Measurements from ENCODE around the gene KRTAP11-1.

Gene KRTAP11-1, protein sequence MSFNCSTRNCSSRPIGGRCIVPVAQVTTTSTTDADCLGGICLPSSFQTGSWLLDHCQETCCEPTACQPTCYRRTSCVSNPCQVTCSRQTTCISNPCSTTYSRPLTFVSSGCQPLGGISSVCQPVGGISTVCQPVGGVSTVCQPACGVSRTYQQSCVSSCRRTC

DNA sequence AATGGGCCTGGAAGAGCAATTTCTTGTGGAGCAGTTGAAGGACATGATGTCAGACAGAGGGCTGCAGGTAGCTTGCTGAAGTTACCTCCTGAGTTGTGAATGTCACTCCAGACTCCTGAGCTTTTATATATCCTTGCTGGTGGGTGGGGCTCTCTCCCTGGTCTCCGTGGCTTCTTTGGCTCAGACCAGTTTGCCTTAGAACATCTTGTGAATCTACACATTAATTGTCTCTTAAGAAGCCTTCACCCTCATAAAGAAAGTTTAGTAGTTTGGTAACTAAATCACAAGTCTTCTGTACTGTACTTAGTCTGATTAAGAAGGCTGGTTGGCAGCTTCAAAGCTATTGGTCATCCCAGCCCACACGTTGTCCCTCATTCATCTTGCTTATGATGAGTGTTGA, at the start of gene KRTAP11-1:
KRTAP11-1 (minus strand) TSS at position 101 of the 400 bp plus-strand sequence; CDS start at position 45, 56 bp downstream.
- no peak for DNase-seq

DNA sequence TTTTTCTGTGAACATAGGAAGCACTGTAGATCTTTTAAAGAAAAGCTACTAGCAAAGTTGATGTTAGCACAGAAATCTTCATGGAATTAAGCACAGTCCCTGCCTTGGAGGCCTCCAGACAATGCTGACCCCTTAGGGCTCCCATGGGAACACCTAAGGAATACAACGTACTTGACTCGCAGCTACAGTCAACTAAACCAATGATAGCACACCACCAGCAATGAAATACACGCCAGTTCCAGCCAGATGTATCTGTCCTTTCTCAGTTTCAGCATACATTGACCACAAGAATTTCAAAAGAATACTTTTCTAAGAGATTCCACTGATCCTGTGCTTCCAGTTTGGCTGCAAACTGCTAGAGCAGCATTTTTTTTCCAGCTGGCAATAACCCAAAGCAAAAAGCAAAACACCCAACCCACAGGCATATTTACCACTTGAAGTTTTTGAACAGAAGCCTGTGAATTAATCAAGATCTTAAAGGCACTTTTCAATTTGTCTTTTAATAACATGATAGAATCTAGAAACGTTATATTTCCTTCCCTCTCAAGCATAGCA, 42.8 kb upstream of the KRTAP11-1 start:
- DNase-seq: no peak

DNA sequence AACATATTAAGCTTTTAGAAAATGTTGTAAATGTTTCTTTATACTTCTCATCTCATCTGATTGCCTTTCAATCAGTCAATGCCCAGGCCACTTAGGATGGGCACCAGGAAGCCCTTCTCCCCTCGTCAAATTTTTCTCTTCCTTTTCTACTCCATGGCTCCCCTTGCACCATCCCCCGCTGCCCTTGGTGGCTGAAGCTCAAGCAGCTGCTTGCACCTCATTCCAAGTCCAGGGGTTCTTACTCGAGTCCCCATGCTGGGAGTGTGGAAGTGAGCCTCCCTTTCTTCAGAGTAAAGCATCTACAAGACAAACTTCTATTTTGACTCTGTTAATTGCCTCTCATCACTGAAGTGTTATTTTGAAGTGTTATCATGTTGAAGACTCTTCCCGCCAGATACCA, 39.7 kb upstream of the KRTAP11-1 start:
- no peak for DNase-seq

DNA sequence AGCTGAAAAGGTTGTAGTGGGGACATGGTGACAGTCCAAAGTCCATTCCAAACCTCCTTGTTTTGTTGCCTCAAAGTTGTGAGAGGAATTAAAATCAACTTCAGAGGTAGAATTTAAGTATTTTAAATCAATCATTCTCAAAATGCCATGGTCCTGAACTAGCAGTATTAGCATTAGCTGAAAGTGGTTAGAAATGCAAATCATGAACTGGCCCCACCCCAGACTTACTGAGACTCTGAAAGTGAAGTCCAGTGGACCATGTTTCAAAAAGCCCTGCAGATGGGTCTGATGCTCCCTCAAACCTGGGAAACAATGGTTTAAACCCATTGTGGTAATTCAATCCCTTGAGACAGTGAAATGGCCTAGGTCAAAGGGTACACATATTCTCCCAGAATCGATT, 36.2 kb upstream of the KRTAP11-1 start:
- no peak for DNase-seq

DNA sequence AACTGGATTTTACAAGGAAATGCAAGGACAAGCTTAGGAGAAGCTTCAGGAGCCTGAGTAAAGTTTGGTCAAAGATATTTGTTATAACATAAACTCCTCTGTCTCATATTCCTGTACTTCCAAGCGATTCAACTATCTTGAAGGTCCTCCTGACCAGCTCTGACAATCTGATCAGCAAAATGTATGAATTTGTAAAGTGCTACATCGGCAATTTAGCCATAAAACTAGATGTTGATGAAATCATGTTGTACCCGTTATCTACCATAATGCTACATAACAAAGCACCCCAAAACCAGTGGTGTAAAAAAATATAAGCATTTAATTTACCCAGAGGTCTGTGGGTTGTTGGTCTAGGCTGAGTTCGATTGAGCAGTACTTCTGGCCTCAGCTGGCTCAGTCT, 19.5 kb upstream of the KRTAP11-1 start:
- no peak for DNase-seq

DNA sequence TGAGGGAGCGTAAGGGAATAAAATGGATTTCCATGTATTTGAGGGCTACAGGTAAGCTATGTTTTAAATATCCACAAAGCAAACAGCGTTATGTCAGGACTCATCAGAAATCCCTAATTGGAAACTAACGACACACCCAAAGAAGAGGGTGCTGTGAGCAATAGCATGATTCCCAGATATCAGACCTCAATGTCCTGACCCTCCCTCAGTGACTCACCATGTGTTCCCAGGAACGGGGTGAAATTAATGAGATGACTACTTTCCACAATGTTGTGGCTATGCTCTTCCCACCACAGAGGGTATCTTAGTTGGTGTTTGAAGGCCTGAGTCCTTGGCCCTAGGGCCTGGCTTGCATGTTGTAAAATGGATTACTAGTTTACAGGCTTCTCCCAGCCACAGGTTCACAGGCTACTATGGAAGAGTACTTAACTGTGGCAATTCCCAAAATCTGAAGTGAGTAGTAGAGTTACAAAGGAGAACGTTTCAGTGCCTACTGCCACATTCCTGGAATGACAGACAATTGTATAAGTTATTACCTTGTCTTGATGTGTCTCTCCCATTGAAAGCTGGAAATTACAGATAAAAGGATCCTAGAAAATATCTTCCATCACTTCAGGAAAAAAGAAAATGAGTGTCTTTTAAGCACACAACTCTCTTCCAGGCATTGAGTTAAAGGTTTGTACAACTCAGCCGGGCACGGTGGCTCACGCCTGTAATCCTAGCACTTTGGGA, 1.7 kb upstream of the KRTAP11-1 start:
- no peak for DNase-seq

DNA sequence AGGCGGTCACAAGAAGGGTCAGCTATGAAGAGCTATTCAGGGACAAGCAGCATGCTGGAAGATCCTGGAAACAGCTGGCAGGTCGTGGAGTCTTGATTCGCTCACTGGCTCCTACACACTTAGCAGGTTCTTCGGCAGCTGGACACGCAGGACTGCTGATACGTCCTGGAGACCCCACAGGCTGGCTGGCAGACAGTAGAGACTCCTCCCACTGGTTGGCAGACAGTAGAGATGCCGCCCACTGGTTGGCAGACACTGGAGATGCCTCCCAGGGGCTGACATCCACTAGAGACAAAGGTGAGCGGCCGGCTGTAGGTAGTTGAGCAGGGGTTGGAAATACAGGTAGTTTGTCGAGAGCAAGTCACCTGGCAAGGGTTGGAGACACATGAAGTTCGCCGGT, 466 bp downstream of the KRTAP11-1 start:
- no peak for DNase-seq

DNA sequence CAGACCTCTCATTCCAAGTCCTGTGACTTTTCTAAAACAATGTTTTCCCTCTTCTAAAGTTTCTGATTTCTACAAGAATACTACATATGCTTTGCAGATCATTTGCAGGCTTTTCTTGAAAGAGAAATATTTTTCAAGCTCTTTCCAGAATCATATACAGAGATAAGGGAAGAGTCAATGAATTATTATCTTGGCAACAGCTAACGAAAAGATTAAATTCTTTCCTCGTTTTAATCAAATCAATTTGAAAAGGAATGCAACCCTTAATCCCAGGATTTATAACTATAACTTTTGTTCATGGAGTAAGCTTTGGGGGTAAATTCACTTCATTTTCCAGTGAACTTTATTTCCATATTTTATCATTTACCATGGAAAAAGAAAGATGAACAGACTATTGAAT, 6.9 kb downstream of the KRTAP11-1 start:
- no peak for DNase-seq

DNA sequence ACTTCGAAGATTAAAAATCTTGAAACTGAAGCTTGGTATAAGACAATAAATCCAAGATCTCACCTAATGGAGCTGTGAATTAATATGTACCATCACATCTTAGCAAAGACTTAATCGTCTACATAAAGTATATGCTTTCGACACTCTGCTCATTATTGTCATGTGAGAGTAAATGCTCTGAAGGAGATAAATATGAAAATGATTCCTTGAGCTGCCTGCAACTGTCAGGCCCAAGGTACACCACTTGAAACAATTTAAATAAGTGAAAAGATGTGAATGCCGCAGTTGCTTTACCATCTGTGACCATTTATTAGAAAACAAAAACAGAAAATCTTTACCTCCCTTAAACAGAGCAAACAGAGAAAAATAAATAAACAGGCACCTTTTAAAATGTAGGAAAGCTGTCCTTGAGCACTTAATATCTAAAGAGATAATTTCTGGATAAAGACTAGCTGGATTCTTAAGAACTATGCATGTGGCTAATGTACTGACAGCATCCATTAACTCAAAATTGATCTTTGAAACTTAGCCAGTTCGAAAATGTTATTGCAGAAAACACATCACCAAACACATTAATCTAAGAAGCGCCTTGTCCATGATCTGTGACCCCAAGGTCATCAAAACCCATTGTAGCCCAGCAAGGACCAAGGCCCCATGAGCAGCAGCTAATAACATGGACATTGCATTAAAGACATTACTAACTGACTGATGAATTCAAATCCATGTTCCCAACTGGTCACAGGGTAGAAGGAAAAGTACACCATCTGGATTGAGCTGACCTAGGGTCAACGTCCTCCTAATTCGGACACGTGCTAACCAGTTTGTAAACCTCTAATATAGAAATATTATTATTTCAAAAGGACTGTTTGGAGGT, 33.5 kb downstream of the KRTAP11-1 start:
- DNase-seq: no peak

DNA sequence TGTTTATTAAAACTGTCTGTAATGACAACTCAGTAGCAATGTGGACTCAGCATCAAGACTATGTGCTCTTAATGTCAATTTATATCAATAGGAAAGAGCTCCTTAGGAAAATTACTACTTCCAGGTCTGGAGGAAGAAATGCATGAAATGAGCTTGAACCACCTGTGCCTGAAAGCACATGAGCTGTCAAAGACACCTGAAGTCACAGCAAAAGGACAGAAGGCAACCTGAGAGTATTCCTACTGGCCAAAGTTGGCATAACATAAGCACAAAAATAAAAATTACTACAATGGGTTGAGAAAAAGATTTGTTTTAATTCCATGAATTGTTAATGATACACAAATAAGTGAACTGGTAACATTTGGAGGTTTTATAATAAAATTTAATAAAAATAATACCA, 38.4 kb downstream of the KRTAP11-1 start:
- DNase-seq: no peak

DNA sequence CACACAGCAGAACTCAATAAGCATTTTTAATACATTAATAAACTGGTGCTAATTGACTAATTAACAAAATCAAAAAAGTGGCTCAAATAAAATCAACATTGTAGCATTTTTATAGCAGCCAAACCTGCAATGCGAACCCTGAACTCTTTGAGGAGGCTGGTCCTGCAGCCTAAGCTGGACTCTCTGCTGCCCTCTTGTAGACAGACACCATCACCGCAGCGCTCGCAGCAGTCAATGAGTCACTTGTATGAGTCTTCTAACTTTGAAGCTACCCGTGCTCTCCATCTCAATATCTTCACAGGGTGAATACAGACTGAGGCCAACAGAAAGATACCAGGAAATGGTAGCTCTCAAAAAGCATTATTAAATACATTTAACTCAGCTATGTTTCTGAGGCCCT, 42.1 kb downstream of the KRTAP11-1 start:
- no peak for DNase-seq

DNA sequence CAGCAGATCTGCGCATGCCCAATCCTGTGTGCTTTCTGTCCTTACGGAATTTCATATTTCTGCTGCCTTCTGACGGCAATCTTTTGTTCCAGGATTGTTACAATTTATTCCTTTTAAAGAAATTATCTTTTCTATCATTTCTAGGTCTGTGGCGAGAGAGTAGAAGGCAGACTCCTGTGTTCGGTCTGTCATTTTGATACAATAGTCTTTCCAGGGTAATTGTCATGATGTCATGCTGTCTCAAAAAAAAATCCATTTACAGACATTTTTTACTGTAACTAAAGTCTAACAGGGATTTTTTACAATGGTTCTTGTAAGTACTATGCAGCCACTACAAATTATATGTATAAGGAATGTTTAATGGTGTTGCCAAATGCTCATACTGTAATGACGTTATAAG, 42.8 kb downstream of the KRTAP11-1 start:
- no peak for DNase-seq

DNA sequence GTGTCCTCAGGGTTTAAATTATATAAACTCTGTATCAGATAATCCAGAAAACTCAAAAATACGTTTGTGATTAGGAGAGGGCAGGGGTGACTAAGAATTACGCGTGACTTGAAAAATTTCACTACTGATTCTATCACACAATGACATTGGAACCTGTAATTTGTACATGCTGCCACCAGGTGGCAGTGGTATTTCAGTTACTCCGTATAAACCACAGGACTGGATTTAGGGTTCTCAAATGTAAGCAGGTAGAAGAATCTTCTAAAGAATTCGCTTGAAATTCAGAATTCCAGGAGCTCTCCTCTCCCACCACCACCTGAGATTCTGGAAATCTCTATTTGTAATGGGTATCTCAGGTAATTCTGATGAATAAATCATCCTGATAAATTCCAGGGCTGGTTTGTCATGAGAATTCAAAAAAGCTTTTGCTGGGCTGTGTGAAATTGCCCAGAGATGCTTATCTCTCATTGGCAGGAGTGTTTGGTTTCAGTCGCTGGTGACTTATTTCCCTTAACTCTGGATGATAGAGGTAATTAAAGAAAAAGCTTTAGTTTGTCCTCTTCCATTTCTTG, 50.1 kb downstream of the KRTAP11-1 start:
- DNase-seq: no peak
